CD4-positive, alpha-beta T cell (primary cell): ENCODE measurements around the gene SMAD4. TPM values are rescaled to one million over a fixed set of nuclear protein-coding genes. Genes with fewer than 3 reads are reported as not detected.

ENCODE experiments used
- ATAC-seq: fragments of 200-7000 bp; cut with Tn5 transposase; one replicate; pipeline ENCODE4 v1.10.0; 2022; ENCODE audit warnings: mild to moderate bottlenecking; ENCODE audit not compliant: poor library complexity
- CTCF ChIA-PET: fragments of 350-600 bp; sonication (Branson Sonifier 250); formaldehyde crosslinking; loops from one replicate; lab custom pipeline; 2021; ENCODE audit warnings: antibody characterized with exemption, inconsistent platforms; lab: Charles Lee
- POLR2A ChIA-PET: fragments of 350-600 bp; sonication (Branson Sonifier 250); formaldehyde crosslinking; loops from one replicate; lab custom pipeline; 2021; ENCODE audit warnings: antibody characterized with exemption, inconsistent platforms; lab: Charles Lee
- DNase-seq, 14 experiments: peaks; one replicate each; pipeline ENCODE4 v3.0.0-alpha.2; 2013 to 2020; ENCODE audit warnings: mixed read lengths in 2 of 14
- H3K27ac ChIP-seq, 2 donors: one replicate each; pipeline versions ENCODE4 v1.5.1 to v1.7.0; 2013; ENCODE audit warnings: low read length in 2 of 2, low read depth in 1 of 2, mild to moderate bottlenecking in 1 of 2
- H3K27me3 ChIP-seq, 2 experiments: 1 replicate in 1 of 2; 2 replicates in 1 of 2; pipeline versions ENCODE4 v1.6.1 to v1.7.0; 2013; ENCODE audit warnings: low read length in 2 of 2, control low read depth in 1 of 2, mild to moderate bottlenecking in 1 of 2, moderate library complexity in 1 of 2; ENCODE audit not compliant: insufficient read depth in 2 of 2, control insufficient read depth in 1 of 2
- H3K36me3 ChIP-seq: one replicate; pipeline ENCODE4 v1.6.1; 2013; ENCODE audit warnings: low read length, control low read depth; ENCODE audit not compliant: insufficient read depth
- H3K4me1 ChIP-seq: one replicate; pipeline ENCODE4 v1.6.1; 2013; ENCODE audit warnings: low read length, control low read depth; ENCODE audit not compliant: insufficient read depth
- H3K4me3 ChIP-seq: one replicate; pipeline ENCODE4 v1.5.1; 2013; ENCODE audit warnings: mild to moderate bottlenecking, low read length, moderate library complexity
- H3K9me3 ChIP-seq, 2 experiments: 1 replicate in 1 of 2; 2 replicates in 1 of 2; pipeline versions ENCODE4 v1.6.1 to v1.7.0; 2013; ENCODE audit warnings: low read length in 2 of 2, mild to moderate bottlenecking in 2 of 2, control low read depth in 1 of 2, moderate library complexity in 1 of 2; ENCODE audit not compliant: control insufficient read depth in 1 of 2, insufficient read depth in 1 of 2
- H3K27ac Mint-ChIP-seq: one replicate; pipeline ENCODE4 v1.8.0; 2020; ENCODE audit warnings: mixed read lengths
- H3K27me3 Mint-ChIP-seq: one replicate; pipeline ENCODE4 v1.8.0; 2021; ENCODE audit warnings: mixed read lengths
- H3K36me3 Mint-ChIP-seq: one replicate; pipeline ENCODE4 v1.8.0; 2021; ENCODE audit warnings: low read depth, mixed read lengths
- H3K4me1 Mint-ChIP-seq: one replicate; pipeline ENCODE4 v1.8.0; 2021; ENCODE audit warnings: low read depth, mixed read lengths
- H3K4me3 Mint-ChIP-seq: one replicate; pipeline ENCODE4 v1.8.0; 2020; ENCODE audit warnings: mild to moderate bottlenecking, mixed read lengths
- H3K9me3 Mint-ChIP-seq: one replicate; pipeline ENCODE4 v1.8.0; 2020; ENCODE audit warnings: mixed read lengths
- intact Hi-C, 2 experiments: fragments of 100-400 bp; cut with DNase I in 1 of 2; cut with micrococcal nuclease in 1 of 2; formaldehyde crosslinking; loops; one replicate each; pipeline versions ENCODE4 v1.15.1 to v1.9.0; 2023 to 2025; cut with DNase I, micrococcal nuclease
- total RNA-seq, 174 experiments: library from RNA in 2 of 174; stranded (reverse) in 2 of 174; gene quantifications; one replicate each; pipeline ENCODE4 v1.2.3 and lab custom pipeline; 2021 to 2026
- TF ChIP-seq, protein P1 (sequence below): fragments of 200-600 bp; IDR thresholded peaks from one replicate; pipeline ENCODE4 v1.8.0; 2022; ENCODE audit warnings: antibody characterized with exemption, mild to moderate bottlenecking

SMAD4 gene
- total RNA-seq, 2 experiments from 2014 or later: 82.0 to 82.9 TPM

DNA sequence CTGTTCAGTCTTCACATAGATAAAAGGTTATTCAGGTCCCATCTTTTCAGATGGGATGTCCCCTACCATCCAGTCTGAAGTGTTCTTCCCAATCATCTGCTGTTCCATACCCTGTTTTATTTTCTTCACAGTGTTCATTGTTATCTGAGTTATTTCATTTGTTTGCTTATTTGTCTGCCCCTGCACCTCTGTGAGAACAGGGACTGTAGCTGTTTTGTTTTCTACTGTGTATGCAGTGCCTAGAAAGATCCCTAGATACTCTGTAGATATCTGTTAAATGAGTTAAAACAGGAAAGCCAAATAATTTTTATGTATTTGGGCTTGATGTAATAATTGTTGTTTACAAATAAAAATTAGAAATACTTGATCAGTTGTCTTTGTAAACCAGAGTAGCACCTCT is 34.2 kb downstream of the SMAD4 start:
- no peaks in the 10 kb centered on the region for H3K27me3 ChIP-seq
- Mint-ChIP-seq H3K4me1 (peaks cover 15% of the 10 kb centered on the region), H3K27me3 (no peaks in the 10 kb centered on the region), H3K36me3 (peaks cover 88% of the 10 kb centered on the region), H3K4me3 (no peak overlapping the region), H3K27ac (no peak overlapping the region), H3K9me3 (no peaks in the 10 kb centered on the region)
- ChIA-PET CTCF (no interaction called here), POLR2A (no interaction called here)
- H3K4me3 ChIP-seq: no peak overlapping the region
- ATAC-seq (no peak), DNase-seq (no peak)
- intact Hi-C loops: no loop called here
- H3K27ac ChIP-seq: no peak overlapping the region
- TF ChIP-seq, protein P1, sequence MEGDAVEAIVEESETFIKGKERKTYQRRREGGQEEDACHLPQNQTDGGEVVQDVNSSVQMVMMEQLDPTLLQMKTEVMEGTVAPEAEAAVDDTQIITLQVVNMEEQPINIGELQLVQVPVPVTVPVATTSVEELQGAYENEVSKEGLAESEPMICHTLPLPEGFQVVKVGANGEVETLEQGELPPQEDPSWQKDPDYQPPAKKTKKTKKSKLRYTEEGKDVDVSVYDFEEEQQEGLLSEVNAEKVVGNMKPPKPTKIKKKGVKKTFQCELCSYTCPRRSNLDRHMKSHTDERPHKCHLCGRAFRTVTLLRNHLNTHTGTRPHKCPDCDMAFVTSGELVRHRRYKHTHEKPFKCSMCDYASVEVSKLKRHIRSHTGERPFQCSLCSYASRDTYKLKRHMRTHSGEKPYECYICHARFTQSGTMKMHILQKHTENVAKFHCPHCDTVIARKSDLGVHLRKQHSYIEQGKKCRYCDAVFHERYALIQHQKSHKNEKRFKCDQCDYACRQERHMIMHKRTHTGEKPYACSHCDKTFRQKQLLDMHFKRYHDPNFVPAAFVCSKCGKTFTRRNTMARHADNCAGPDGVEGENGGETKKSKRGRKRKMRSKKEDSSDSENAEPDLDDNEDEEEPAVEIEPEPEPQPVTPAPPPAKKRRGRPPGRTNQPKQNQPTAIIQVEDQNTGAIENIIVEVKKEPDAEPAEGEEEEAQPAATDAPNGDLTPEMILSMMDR: no peak
- no peaks in the 10 kb centered on the region for H3K4me1 ChIP-seq
- no peaks in the 10 kb centered on the region for H3K9me3 ChIP-seq
- peaks cover 80% of the 10 kb centered on the region for H3K36me3 ChIP-seq

DNA sequence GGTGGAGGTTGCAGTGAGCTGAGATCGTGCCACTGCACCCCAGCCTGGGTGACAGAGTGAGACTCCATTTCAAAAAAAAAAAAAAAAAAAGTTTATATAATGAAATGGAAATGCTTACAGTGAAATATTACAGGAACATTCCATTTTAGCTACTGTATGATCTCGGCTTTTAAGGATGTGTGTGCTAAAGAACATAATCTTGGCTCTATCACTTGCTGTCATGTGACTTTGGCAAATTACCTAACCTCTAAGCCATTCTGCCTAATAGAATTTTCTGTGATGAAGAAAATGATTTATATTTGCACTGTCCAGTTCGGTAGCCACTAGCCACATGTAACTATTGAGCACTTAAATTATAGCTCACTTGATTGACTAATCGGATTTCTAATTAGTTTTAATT is 36.3 kb downstream of the SMAD4 start:
- POLR2A ChIA-PET: no interaction called here
- intact Hi-C loops: no loop called here
- TF ChIP-seq, protein P1: no peak
- no peaks in the 10 kb centered on the region for H3K9me3 Mint-ChIP-seq
- no peaks in the 10 kb centered on the region for H3K9me3 ChIP-seq
- H3K4me1 ChIP-seq: no peaks in the 10 kb centered on the region
- ATAC-seq: no peak
- H3K27ac Mint-ChIP-seq: no peak overlapping the region
- no peak for DNase-seq
- H3K4me3 Mint-ChIP-seq: no peak overlapping the region
- H3K36me3 ChIP-seq: peaks cover 75% of the 10 kb centered on the region
- H3K4me1 Mint-ChIP-seq: peaks cover 20% of the 10 kb centered on the region
- H3K27me3 ChIP-seq: no peaks in the 10 kb centered on the region
- no peak overlapping the region for H3K4me3 ChIP-seq
- no peaks in the 10 kb centered on the region for H3K27me3 Mint-ChIP-seq
- CTCF ChIA-PET: interaction anchor here (1.3 kb wide), 1 partner anchor 15 kb away, joined by 4 read pairs; no protein-coding TSS in a partner anchor
- no peak overlapping the region for H3K27ac ChIP-seq
- peaks cover 92% of the 10 kb centered on the region for H3K36me3 Mint-ChIP-seq

DNA sequence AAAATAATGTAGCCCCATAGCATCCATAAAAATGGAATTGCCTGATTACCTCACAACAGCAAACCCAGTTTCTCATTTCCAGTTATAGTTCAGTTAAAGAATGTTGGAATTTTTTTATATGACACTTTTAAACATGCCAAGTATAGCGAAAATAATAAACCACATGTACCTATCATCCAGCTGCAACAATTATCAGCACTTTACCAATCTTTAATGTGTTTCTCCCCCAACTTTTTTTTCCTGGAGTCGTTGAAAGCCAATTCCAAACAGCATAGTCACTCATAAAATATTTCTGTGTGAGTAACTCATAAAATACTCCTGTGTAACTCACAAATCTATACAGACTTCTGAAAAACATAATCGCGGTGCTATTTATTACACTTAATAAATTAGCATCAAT is 38.1 kb downstream of the SMAD4 start:
- Mint-ChIP-seq H3K27ac (no peak overlapping the region), H3K9me3 (no peaks in the 10 kb centered on the region), H3K4me3 (no peak overlapping the region), H3K36me3 (peaks cover 93% of the 10 kb centered on the region), H3K4me1 (peaks cover 35% of the 10 kb centered on the region), H3K27me3 (no peaks in the 10 kb centered on the region)
- CTCF ChIA-PET: no interaction called here
- no peak for ATAC-seq
- intact Hi-C loops: no loop called here
- H3K4me1 ChIP-seq: no peaks in the 10 kb centered on the region
- no peak overlapping the region for H3K27ac ChIP-seq
- no peaks in the 10 kb centered on the region for H3K27me3 ChIP-seq
- POLR2A ChIA-PET: no interaction called here
- no peak for DNase-seq
- H3K4me3 ChIP-seq: no peak overlapping the region
- peaks cover 70% of the 10 kb centered on the region for H3K36me3 ChIP-seq
- H3K9me3 ChIP-seq: no peaks in the 10 kb centered on the region
- TF ChIP-seq, protein P1: no peak
